ENCODE data around the gene SAP30L.

DNA sequence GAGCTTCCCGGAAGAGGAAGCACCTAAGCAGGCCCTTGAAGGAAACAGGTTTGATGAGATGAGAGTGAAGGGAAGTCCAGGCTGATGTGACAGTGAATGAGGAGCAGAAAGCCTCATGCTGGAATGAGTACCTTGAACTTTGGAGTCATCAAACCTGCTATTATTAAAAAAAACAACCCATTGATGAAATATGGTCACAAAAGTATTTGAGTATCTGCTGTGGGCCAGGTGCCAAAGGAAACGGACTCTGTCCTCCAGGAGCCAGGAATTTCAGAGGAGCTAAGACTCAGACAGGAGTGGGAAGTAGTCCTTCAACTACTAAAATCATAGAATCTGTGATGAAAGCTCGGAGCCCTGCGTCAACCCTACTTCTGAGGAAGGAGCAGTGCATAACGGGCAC, 20.4 kb downstream of the SAP30L start:
- TF ChIP-seq, protein P1, sequence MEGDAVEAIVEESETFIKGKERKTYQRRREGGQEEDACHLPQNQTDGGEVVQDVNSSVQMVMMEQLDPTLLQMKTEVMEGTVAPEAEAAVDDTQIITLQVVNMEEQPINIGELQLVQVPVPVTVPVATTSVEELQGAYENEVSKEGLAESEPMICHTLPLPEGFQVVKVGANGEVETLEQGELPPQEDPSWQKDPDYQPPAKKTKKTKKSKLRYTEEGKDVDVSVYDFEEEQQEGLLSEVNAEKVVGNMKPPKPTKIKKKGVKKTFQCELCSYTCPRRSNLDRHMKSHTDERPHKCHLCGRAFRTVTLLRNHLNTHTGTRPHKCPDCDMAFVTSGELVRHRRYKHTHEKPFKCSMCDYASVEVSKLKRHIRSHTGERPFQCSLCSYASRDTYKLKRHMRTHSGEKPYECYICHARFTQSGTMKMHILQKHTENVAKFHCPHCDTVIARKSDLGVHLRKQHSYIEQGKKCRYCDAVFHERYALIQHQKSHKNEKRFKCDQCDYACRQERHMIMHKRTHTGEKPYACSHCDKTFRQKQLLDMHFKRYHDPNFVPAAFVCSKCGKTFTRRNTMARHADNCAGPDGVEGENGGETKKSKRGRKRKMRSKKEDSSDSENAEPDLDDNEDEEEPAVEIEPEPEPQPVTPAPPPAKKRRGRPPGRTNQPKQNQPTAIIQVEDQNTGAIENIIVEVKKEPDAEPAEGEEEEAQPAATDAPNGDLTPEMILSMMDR (IDR thresholded peaks at IDR 0.05; ENCODE audit: low read depth, low read length, missing input control) = no peak
- TF ChIP-seq EGR1 (IDR thresholded peaks at IDR 0.05; ENCODE audit: low read depth in 2 of 2) (no peak), JUND (IDR thresholded peaks at IDR 0.05) (no peak), YY1 (IDR thresholded peaks at IDR 0.05) (no peak), GABPA (IDR thresholded peaks at IDR 0.05 in 1 of 2, conservative IDR thresholded peaks at IDR 0.05 in 1 of 2) (no peak), ZBTB33 (IDR thresholded peaks at IDR 0.05) (no peak), MAX (IDR thresholded peaks at IDR 0.05) (no peak), REST (IDR thresholded peaks at IDR 0.05) (no peak), TAF1 (conservative IDR thresholded peaks at IDR 0.05) (no peak)
- TF ChIP-seq, protein P2, sequence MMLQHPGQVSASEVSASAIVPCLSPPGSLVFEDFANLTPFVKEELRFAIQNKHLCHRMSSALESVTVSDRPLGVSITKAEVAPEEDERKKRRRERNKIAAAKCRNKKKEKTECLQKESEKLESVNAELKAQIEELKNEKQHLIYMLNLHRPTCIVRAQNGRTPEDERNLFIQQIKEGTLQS (IDR thresholded peaks at IDR 0.05) = no peak
